ENCODE data around the gene DDX39A.
"Not testable (repeated sequence)": the region's sequence is repeated elsewhere in the genome, so short reads cannot be mapped to it uniquely, and the experiment has no call there.

The DDX39A gene

GRCh38 chr19:14385492-14385891 lies 33.6 kb downstream of the DDX39A start:
- DNase-seq (ENCODE audit: low spot score), result no peak

GRCh38 chr19:14383661-14384555 lies 35.2 kb downstream of the DDX39A start:
- DNase-seq (ENCODE audit: low spot score), result peak; percentile 41

DNA sequence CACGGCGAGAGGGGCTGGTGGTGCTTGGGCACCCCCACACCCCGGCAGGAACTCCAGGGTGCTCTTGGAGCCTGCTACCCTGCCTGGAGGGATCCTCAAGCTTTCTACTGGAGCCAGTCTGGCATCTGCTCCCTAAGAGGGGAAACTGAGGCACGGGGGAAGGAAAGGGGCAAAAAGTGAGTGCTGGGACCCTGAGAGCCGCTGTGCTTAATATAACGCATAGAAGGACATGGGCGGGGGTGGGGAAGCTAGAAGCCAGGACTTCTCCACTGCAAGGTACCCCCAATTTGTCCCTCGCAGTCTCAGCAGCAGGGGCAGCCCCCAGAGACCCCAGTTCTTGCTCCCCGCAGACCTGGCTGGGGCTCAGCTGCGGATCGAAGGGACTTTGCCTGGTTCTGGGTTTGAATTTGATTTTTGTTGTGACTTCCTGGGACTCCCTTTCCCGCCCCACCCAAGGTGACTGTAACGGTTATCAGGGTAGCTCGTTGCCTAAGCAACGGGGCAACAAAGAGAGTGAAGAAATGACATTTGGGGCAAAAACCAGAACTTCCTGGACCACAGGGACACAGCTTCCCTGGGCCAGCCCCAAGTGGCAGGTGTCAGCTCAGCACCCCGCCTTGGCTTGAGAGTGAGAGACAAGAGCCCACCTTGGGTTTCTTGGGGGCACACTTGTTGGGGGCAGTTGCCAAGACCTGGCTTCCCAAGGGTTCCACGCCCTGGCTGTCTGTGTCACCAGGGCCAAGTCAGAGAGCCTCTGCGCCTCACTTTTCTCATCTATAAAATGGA lies 37.3 kb downstream of the DDX39A start:
- DNase-seq (ENCODE audit: low spot score), result peak; percentile 84

DNA sequence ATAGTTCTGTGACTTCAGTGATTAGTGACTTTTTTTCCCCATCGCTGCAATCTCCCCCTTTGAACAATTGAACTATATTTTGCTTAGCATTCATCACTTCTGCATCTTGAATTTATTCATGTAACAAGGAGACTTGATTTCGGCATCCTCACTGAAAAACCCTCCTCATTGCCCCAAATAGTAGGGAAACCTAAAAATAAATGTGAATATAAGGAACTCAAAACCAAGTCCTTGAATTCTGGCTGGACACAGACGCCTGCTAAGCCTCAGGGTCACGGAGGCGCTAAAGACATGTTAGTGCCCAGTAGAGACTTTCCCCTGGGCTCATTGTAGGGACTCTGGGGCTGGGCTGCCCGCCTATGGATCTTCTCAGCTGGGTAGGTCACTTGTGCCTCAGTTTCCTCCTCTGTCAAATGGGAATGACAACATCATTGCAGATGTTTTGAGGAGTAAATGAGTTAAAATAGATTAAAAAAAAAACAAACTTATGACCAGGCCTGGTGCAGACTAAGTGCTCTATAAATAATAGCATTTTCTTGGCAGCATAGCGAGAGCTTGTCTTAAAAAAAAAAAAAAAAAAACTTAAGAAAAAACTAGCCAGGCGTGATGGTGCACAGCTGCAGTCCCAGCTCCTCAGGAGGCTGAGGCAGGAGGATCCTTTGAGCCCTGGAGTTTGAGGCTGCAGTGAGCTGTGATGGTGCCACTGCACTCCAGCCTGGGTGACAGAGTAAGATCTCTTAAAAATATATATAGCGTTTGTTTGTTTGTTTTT lies 39.7 kb downstream of the DDX39A start:
- peak; percentile 53 for DNase-seq (ENCODE audit: low spot score)

DNA sequence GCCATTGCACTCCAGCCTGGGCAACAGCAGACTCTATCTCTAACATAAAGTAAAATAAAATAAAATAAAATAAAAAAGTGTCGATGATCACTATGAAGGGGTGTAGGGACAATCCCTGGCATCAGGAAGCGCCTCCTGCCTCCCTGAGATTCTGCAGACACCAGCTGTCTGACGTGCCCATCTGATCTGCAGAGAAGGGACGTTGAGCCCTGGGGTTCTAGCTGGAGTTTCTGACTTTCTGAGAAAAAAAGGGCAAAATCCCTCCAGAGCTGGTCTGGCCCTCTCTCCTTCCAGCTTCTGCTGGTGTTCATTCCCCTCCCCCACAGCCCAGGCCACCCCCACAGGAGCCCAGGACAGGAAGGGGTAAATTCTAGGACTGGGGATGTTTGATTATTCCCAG lies 40.3 kb downstream of the DDX39A start:
- DNase-seq (ENCODE audit: low spot score), result no peak

GRCh38 chr19:14377883-14378328 lies 41.2 kb downstream of the DDX39A start:
- peak; percentile 81 for DNase-seq (ENCODE audit: low spot score)

DNA sequence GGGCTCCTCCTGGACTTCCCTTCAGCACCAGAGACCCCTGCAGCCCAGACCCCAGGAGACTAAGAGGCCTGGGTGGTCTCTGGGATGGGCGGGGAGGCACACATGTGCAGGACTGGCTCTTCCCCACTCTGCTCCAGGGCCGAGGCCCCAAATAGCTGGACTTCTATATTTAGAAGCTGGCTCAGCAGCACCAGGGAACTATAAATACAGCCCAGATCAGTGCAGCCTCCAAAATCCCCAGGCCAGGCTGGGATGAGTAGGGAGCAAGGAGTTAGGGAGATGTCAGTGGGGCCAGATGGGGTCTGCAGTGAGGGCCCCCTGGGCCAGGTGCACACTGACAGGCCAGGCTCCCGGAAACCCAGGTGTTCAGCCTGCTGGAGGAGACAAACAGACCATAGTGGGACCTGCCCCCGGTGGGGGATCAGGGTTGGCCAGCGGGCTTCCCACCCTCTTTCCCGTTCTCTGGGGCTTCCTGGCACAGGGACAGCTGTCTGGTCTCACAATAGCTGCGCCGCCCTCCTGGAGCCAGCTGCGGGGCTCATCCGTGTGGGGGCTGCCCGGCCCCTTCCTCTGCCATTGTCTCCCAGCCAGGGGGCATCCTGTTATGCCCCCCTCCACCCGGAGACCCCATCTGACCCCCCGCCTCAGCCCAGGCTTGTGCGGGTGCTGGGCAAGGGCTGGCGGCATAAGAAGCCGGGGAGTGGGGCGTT lies 43.4 kb downstream of the DDX39A start:
- DNase-seq (ENCODE audit: low spot score), result peak; percentile 61

DNA sequence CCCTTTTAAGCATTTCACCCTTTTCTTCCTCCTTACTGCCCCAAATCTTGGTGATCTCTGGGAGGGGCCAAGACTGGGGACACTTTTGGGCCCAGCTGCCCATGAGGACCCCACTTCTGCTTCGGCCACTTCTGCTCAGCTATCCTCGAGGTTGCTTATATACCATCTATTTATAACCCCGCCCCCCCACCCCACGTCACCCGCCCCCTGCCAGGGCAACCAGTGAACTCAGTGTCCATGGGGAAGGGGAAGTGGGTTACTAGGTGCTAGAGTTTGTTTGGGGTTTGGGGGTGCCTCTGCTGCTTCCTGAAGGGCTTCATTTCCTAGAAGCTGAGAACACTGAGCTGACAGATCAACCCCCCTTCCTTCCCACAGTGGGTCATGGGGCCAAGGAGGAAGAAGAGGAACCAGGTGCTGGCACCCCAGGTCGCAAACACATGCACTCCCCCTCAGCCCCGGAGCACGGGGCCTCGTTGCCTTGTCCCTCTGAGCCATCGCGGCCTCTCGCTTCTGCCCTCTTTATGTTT lies 44.0 kb downstream of the DDX39A start:
- peak; percentile 88 for DNase-seq (ENCODE audit: low spot score)

DNA sequence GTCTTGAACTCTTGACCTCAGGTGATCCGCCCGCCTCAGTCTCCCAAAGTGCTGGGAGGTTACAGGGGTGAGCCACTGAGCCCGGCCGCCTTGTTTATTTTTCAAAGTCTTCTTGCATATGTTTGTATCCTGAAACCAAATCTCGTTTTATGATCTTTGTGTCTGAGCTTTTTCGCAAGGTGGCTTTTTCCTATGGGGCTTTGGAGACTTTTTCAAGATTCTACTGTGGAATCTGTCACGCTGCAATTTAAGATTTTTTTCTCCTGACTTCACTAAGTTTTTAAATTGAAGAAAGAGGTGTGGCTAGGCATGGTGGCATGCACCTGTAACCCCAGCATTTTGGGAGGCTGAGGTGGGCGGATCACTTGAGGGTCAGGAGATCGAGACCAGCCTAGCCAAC lies 44.8 kb downstream of the DDX39A start:
- not testable (repeated sequence) for DNase-seq (ENCODE audit: low spot score)

GRCh38 chr19:14372384-14373077 lies 46.6 kb downstream of the DDX39A start:
- DNase-seq (ENCODE audit: low spot score), result not testable (repeated sequence)

DNA sequence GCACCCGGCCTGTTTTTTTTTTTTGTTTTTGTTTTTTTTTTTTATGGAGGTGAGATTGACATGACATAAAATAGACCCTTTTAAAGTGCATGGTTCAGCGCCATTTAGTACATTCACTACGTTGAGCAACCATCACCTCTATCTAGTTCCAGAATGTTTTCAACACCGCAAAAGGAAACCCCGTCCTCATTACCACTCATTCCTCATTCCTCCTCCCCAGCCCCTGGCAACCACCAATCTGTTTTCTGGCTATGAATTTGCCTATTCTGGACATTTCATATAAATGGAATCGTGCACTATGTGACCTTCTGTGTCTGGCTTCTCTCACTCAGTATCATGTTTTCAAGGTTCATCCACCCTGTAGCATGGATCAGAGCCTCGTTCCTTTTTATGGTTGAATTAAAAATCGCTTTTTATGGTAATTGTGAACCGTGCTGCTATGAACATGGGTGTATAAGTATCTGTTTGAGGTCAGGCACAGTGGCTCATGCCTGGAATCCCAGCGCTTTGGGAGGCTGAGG lies 47.8 kb downstream of the DDX39A start:
- DNase-seq (ENCODE audit: low spot score), result no peak

DNA sequence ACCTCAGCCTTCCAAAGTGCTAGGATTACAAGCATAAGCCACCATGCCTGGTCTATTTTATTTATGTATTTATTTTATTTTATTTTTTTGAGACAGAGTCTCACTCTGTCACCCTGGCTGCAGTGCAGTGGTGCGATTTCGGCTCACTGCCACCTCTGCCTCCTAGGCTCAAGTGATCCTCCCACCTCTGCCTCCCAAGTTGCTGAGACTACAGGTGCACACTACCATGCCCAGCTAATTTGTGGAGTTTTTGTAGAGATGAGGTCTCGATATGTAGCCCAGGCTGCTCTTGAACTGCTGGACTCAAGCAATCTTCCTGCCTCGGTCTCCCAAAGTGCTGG lies 48.2 kb downstream of the DDX39A start:
- no peak for DNase-seq (ENCODE audit: low spot score)

- peak; percentile 82 for DNase-seq (ENCODE audit: low spot score)
Observed at GRCh38 chr19:14370169-14370939, 48.8 kb downstream of the DDX39A start.

- peak; percentile 55 for DNase-seq (ENCODE audit: low spot score)
Observed at GRCh38 chr19:14369399-14370168, 49.6 kb downstream of the DDX39A start.

- DNase-seq (ENCODE audit: low spot score), result peak; percentile 76
Observed at GRCh38 chr19:14368011-14368513, 51.1 kb downstream of the DDX39A start.

- DNase-seq (ENCODE audit: low spot score), result no peak
Observed at GRCh38 chr19:14367016-14367415, 52.1 kb downstream of the DDX39A start.

DNA sequence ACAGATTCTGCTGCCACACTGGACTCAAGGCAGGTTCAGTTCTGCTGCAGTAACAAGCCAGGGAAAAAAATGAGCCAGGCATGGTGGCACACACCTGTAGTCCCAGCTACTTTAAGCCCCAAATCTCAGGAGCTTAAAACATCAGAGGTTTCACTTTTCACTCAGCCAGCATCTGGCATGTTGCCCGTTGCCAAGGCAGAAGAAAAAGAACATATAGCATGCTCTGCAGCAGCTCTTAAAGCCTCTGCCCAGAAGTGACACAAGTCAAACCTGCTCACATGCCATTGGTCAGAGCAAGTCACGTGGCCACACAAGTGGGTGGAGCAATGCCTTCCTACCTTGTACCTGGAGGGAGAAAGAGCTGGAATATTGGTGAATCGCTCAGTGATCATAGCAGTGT lies 52.6 kb downstream of the DDX39A start:
- peak; percentile 97 for DNase-seq (ENCODE audit: low spot score)

DNA sequence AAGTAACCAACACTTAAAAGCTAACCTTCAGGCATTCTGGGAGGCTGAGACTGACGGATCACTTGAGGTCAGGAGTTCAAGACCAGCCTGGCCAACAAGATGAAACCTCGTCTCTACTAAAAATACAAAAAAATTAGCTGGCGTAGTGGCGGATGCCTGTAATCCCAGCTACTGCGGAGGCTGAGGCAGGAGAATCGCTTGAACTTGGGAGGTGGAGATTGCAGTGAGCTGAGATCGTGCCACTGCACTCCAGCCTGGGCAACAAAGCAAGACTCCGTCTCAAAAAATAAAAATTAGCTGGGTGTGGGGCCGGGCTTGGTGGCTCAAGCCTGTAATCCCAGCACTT lies 55.1 kb downstream of the DDX39A start:
- not testable (repeated sequence) for DNase-seq (ENCODE audit: low spot score)
